NCI-H2227 (cell line): ENCODE measurements around the gene TENM4.
"Not testable (repeated sequence)": the region's sequence is repeated elsewhere in the genome, so short reads cannot be mapped to it uniquely, and the experiment has no call there.

ENCODE experiments used
- DNase-seq: peaks from one replicate; lab custom pipeline; 2025; ENCODE audit not compliant: unreplicated experiment; lab: John Stamatoyannopoulos, UW

The TENM4 gene

GRCh38 chr11:78654071-78654470 lies 786.8 kb downstream of the TENM4 start:
- DNase-seq = no peak

- no peak for DNase-seq
These were observed 787.4 kb downstream of the TENM4 start for GRCh38 chr11:78653294-78653909.

DNA sequence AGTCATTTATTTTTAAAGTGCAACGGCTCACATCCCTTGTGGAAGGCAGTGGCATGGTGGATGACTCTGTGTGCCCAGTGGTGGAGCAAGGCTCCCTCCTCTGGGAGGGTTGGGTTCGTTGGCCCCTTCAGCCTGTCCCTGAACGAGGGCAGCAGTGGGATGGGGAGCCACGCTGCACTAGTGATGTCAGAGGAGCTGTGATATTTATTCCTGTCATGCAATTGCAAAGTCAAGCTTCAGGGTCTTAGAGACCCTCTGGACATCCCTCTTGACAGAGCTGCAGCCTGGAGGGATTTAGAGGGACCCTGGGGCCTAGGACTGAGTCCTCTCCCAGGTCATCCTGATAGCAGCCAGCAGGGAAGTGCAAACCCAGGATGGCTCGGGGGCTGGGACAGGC lies 788.0 kb downstream of the TENM4 start:
- DNase-seq = no peak

- no peak for DNase-seq
These were observed 788.6 kb downstream of the TENM4 start for GRCh38 chr11:78651923-78652842.

DNA sequence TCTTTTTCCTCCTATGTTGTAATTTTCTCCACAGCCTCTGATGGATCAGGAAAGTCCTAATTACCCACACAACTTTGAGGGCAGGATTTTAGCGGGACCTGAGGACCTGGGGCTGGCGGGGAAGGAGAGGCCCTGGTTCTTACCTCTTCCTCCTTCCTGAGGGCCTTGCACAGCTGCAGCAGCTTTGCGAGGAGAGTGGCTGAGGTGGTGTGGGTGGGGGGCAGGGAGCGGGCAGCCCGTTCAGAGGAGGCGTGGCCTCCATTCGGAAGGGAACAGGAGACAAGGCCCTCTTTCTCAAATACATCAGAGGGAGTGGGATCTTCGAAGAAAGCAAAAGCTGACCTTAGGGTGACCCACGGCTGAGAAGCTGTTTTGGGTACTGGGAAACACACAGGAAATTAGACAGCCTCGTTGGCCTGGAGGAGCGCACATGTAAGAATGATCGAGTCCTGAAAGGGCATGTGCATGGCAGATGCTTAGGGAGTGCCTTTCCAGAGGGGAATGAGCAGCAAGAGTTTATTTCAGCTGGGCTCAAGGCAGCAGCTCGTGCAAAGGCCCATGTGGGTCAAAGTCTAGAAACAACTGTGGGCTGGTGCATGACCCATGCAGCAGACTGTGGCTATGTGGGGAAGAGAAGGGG lies 789.6 kb downstream of the TENM4 start:
- DNase-seq = no peak

- no peak for DNase-seq
These were observed 791.2 kb downstream of the TENM4 start for GRCh38 chr11:78649361-78650215.

GRCh38 chr11:78647986-78648875 lies 792.6 kb downstream of the TENM4 start:
- DNase-seq = no peak

DNA sequence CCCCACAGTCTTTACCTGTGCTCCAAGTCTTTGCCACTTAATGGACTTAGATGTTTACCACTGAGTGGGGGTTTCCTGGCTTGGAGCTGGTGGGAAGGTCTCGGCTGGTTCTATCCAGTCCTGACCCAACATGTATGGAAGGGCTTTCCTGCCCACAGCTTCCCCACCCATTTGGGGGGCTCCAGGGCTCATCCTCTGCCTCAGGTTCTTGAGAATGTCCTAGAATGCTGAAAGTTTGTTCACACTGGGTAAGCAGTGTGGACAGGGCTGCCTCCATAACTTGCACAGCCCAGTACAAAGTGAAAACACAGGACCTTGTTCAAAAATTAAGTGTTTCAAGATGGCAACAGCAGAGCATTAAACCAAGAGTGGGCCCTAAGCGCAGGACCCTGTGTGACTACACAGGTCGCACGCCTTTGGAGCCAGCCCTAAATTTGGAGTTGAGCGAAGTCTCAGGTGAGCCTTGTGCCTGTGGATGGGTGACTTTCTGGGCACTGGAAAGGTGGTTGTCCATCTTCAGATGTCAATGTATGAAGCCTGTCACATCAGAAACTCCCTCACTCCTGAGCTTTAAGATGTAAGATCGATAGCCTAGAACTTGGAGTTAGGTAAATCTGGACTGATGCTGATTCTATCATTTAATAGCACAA lies 793.4 kb downstream of the TENM4 start:
- DNase-seq = no peak

GRCh38 chr11:78646564-78647185 lies 794.2 kb downstream of the TENM4 start:
- peak; percentile 73 for DNase-seq

- DNase-seq = peak; percentile 84
These were observed 795.3 kb downstream of the TENM4 start for GRCh38 chr11:78645226-78646202.

GRCh38 chr11:78643676-78644056 lies 797.2 kb downstream of the TENM4 start:
- no peak for DNase-seq

- DNase-seq = no peak
These were observed 797.7 kb downstream of the TENM4 start for GRCh38 chr11:78642979-78643675.

DNA sequence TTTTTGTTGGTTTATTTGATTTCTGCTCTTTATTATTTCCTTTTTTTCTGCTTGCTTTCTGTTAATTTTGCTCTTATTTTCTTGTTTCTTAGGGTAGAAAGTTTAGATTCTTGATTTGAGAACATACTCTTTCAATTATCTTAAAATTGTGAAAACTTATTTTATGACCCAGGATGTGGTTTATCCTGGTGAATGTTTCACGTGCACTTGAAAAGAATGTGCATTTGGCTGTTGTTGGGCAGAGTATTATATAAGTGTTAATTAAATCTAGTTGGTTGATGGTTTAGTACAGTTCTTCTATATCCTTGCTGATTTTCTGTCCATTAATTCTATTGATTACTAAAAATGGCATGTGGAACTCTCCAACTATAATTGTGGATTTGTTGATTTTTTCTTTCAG lies 799.3 kb downstream of the TENM4 start:
- DNase-seq = no peak

- no peak for DNase-seq
These were observed 802.0 kb downstream of the TENM4 start for GRCh38 chr11:78638704-78639380.

- DNase-seq = not testable (repeated sequence)
These were observed 803.3 kb downstream of the TENM4 start for GRCh38 chr11:78637527-78637926.

GRCh38 chr11:78635814-78636506 lies 804.9 kb downstream of the TENM4 start:
- no peak for DNase-seq
